ENCODE results near the gene NSUN4.

The NSUN4 gene

GRCh38 chr1:46368791-46369190 is 28.2 kb downstream of the NSUN4 start:
- no peak for DNase-seq

DNA sequence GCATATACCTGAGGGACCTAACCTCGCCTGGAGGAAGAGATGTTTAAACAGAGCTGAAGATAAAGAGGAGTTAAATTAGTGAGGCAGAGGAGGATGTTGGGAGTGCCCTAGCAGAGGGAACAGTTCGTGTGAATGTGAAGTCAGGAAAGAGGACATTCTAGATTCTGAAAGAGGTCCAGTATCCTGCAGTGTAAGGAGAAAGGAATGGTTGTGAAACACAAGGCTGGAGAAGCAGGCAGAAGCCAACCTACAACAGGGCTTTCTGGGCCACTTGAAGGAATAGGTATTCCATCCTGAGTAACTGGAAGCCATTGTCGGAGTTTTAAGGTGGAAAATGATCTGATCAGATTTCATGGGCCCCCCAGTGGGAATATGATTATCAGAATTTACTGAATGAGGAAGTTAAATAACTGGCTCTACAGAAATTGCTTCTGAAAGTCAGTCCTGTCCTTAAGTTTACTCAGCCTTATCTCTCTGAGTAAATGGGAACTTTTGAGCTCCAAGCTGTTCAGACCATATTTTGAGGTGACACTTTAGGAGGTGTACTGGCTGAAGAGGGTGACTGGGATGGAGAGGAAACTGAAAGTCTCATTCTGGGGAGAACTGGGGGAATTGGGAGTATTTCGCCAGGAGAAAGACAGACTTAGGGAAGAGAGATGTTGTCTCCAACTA is 29.1 kb downstream of the NSUN4 start:
- no peak for DNase-seq

DNA sequence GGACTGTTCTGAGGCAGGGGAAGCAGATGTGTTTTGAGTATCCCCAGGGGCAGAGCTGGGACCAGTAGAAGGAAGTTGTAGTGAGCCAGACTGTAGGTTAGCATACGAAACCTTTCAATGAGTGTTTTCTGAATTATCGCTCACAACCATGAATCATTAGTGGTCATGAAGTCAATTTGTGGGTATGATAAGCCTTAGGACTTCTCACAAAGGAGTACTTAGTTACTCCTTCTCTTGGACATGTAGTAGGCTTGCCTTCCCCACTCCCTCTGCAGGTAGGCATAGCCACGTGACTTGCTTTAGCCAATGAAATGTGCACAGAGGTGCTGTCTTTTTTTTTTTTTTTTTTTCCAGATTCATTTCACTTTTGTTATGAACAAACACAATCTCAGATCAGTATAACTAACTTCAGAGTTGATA is 29.6 kb downstream of the NSUN4 start:
- DNase-seq = no peak

DNA sequence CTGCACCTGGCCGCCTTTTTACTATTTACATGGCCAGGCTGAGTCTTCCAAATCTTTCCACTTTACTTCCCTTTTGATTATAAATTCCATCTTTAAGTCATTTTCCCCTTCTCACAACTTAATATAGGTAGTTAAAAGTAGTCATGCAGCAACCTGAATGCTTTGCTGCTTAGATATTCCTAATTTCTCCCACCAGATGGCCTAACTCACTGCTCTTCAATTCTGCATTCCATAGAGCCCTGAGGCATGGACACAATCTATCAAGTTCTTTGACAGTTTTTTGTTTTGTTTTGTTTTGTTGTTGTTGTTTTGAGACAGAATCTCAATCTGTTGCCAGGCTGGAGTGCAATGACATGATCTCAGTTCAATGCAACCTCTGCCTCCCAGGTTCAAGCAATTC is 31.8 kb downstream of the NSUN4 start:
- no peak for DNase-seq

- DNase-seq = no peak
Observed at GRCh38 chr1:46379996-46380395, 39.4 kb downstream of the NSUN4 start.

GRCh38 chr1:46380508-46380907 is 39.9 kb downstream of the NSUN4 start:
- no peak for DNase-seq

DNA sequence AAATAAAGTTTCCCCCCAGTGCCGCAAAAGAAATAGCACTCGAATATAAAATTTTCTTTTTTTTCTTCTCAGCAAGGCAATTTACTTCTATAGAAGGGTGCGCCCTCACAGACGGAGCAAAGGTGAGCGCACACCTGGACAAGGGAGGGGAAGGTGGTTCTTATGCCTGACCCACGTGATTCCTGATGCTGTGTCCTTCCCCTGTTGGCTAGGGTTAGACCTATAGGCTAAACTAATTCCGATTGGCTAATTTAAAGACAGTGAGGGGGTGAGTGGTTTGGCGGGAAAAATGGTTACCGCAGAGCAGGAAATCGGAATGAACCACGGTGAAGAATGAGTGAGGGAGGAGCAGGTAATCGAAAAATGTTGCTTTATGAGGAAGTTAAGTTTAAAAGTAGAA is 52.9 kb downstream of the NSUN4 start:
- DNase-seq = no peak

DNA sequence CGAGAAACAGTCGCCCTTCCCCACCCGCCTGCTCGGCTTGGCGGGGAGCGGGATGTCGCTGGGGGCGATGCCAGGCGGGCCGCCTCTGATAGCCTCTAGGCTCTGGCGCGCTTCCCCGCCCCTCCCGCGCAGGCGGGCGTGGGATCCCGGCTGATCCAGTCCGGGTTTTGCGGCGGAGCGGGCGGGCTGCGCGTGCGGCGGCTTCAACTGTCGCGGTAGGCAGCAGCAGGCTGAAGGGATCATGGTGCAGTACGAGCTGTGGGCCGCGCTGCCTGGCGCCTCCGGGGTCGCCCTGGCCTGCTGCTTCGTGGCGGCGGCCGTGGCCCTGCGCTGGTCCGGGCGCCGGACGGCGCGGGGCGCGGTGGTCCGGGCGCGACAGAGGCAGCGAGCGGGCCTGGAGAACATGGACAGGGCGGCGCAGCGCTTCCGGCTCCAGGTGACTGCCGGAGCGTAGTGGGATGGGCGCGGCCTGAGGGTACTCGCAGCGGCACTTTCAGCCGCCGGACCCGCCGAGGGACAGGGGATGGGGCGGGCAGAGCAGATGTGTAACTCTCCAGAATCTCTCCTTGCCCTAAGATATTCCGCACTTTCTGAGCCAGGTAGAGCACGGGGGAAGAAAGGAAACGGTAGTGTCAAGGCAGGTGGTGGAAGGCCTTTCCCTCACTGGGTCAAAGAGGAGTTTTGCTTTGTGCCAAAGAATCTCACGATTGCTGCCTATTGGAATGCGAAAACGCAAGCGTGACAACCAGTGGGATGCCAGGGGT is 53.7 kb downstream of the NSUN4 start, which contains the start of gene FAAH:
TSS of gene FAAH (plus strand) at position 210 of the 764 bp plus-strand sequence. CDS start at position 242, 32 bp downstream.
- DNase-seq = peak; percentile 28 to 51

- DNase-seq = no peak
Observed at GRCh38 chr1:46394872-46395465, 54.4 kb downstream of the NSUN4 start.

- DNase-seq = no peak
Observed at GRCh38 chr1:46396441-46397398, 56.1 kb downstream of the NSUN4 start.

DNA sequence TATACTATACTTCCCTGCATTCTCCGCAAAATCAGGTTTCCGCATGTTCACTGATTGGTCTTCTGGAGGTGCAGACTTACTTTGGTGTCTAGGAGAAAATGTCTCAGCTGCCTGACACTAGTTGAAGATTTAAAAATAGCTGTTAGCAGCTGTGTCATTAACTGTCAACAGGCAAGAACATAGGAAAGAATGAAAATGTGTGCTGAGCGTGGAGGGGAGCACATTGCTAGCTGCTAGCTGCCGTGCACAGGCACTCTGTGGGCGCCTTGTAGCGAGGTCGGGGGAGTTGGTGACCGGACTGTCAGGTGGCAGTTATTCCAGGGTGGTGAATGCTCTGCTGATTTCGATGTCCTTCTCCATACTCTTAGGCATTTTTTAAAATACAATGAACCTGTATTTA is 58.7 kb downstream of the NSUN4 start:
- no peak for DNase-seq

GRCh38 chr1:46400421-46400820 is 59.8 kb downstream of the NSUN4 start:
- no peak for DNase-seq

DNA sequence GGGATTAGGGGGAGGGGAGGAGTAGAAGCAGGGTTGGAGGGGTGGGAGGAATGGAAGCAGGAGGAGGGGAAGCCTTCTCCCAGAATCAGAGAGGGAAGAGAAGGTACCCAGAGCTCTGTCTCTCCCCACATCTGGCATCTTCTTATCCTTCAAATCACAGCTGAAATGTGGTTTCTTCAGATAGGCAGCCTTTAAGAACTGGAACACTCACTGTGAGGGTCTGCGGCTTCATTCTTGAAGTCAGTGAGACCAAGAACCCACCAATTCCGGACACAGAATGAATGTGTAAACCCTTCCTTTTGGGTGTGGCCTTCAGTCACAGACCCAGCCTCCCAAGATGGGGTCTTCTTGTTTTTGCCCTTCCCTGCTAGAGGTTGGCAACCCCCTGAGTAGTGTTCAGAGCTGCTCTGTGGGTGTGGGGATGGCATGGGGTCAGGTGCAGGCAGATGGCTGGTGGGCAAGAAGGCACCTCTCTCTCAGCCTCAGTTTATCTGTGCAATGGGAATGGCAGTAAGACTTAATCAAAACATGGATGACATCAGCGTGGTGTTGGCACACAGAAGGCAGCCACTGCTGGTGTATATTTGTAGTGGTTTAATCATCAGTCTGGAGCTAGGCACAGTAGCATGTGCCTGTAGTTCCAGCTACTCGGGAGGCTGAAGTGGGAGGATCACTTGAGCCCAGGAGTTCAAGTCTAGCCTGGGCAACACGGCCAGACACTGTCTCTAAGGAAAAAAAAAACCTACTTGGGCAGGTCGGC is 60.7 kb downstream of the NSUN4 start:
- no peak for DNase-seq

DNA sequence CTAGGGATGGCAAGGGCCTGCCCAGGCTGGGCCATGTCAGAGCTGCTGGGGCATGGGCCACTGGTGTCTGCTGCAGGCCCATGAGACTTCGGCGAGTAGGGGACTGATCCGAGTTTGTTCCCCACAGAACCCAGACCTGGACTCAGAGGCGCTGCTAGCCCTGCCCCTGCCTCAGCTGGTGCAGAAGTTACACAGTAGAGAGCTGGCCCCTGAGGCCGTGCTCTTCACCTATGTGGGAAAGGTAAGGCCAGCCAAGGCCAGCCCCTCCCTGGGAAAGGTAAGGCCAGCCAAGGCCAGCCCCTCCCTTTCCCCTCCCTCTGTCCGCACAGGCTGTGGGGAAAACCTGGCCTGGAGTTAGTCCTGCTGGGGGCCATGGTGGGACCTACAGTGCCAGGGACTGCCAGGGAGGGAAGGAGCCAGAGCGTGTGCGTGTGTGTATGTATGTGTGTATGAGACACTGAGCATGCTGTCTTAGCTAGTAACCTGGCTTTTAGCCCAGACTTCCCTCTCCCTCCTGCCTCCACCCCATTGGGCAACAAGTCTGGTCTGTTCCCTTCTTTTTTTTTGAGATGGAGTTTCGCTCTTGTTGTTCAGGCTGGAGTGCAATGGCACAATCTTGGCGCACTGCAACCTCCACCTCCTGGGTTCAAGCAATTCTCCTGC is 61.5 kb downstream of the NSUN4 start:
- DNase-seq = peak; percentile 13 to 44

DNA sequence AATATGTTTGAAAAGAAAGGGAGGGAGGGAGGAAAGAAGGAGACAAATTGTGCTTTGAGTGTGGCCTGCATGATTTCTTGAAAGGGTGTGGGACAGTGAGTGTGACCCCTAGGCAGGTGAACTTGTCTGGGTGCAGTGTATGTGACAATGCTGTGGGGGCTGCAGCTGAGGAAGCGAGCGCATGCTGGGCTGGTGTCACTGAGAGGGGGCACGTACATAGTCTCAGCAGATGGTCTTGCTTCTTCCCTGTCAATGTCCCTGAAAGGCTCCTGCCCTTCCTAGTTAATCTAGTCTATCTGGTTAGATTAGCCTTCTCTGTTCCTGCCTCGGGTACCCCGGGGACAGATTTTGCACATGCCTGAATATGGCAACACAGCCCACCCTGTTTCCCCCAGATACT is 63.3 kb downstream of the NSUN4 start:
- DNase-seq = no peak

DNA sequence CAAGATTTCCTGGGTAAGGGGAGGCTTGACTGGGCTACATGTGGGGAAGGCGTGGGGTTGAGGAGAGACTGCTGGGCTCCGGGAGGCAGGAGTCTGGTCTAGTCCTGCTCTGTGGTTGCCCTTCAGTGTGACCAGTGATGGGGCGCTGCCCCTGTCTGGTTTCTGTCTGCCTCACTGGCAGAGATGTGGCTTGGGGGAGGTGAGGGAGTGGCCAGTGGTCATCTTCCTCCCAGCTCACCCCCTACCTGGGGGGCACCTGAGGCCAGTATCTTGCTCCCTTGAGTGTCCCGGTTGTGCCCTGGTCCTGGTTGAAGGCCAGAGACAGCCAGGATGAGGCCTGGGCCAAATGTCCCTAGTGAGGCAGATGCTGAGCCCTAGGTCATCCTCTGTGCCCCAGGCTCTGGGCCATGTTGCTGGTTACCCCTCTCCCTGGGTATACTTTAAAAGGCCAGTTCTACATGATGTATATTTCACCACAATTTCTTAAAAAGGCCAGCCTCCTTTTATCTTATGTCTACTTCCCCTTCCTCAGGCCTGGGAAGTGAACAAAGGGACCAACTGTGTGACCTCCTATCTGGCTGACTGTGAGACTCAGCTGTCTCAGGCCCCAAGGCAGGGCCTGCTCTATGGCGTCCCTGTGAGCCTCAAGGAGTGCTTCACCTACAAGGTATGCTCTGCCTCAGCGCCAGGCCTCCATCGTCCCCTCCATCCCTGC is 64.0 kb downstream of the NSUN4 start:
- no peak for DNase-seq

DNA sequence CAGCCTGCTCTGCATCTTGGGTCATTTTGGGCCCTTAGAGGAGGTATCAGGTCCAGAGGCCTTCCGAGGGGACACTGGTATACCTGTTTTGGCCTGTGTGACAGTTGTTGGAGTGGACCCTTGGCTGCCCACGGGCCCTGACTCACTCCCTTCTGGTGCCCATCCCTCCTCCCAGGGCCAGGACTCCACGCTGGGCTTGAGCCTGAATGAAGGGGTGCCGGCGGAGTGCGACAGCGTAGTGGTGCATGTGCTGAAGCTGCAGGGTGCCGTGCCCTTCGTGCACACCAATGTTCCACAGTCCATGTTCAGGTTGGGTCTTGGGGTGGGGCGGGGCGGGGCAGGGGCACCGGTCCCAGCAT is 64.6 kb downstream of the NSUN4 start:
- no peak for DNase-seq

DNA sequence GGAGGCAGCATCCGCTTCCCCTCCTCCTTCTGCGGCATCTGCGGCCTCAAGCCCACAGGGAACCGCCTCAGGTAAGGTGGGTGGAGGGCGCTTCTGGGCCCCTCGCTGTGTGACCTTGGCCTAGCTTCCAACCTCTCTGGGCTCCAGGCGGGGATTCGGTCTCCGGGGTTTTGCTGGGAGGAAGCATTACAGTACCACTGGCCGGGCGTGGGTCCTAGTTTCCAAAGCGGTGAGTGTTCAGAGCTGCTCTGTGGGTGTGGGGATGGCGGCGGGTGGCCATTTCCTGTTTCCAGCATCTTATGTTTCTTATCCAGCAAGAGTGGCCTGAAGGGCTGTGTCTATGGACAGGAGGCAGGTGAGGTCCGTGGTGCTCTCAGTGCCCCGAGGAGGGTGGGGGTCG is 65.1 kb downstream of the NSUN4 start:
- no peak for DNase-seq

GRCh38 chr1:46406881-46407608 is 66.4 kb downstream of the NSUN4 start:
- no peak for DNase-seq

DNA sequence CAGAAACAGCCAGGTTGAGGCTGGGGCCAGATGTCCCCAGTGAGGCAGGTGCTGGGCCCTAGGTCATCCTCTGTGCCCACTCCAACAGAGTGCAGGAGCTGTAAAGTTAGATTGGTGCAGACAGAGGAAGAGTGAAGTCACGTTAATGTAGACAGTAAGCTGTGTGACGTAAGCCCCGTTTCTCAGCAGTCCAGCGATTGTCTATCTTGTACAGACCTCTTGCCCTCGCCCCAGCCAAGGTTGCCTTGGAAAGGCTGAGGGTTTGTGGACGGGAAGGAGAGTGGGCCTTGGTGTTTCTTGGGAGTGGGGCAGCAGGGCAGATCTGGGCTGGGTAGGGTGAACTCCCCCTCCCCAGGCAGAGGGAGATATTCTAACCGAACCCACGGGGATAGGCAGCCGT is 67.0 kb downstream of the NSUN4 start:
- DNase-seq = no peak

Data from NCI-H187 (cell line).